Measurements from ENCODE around the gene SESN3. TPM values are rescaled to one million over a fixed set of nuclear protein-coding genes. Genes with fewer than 3 reads are reported as not detected.
"Not testable (repeated sequence)": the region's sequence is repeated elsewhere in the genome, so short reads cannot be mapped to it uniquely, and the experiment has no call there.

The SESN3 gene
- total RNA-seq, 1 donor from 2014 or later: 130 TPM

DNA sequence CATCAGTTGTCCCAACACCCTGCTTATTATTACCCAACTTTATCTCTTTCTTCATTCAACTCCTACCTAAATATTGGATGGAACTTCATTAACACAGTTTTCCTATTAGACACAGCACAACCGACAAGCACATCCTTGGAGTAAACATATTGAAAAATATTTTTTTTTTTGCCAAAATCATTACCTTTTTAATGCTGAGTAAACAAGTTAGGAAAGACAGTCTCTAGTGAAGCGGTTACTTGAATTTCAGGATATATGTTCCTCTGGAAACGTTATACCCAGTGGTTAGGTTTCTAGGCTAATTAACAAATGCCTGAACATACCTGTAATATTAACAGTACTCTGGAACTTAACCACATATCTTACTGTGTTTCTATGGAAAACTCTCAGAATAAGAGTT, 11.4 kb downstream of the SESN3 start:
- H3K9me3 Mint-ChIP-seq: peaks cover 7% of the 10 kb centered on the region
- no peak overlapping the region for H3K4me3 Mint-ChIP-seq
- H3K27ac Mint-ChIP-seq: no peak overlapping the region
- peaks cover 12% of the 10 kb centered on the region for H3K4me1 Mint-ChIP-seq
- no peaks in the 10 kb centered on the region for H3K27me3 Mint-ChIP-seq (ENCODE audit: low read depth)
- TF ChIP-seq, protein P1, sequence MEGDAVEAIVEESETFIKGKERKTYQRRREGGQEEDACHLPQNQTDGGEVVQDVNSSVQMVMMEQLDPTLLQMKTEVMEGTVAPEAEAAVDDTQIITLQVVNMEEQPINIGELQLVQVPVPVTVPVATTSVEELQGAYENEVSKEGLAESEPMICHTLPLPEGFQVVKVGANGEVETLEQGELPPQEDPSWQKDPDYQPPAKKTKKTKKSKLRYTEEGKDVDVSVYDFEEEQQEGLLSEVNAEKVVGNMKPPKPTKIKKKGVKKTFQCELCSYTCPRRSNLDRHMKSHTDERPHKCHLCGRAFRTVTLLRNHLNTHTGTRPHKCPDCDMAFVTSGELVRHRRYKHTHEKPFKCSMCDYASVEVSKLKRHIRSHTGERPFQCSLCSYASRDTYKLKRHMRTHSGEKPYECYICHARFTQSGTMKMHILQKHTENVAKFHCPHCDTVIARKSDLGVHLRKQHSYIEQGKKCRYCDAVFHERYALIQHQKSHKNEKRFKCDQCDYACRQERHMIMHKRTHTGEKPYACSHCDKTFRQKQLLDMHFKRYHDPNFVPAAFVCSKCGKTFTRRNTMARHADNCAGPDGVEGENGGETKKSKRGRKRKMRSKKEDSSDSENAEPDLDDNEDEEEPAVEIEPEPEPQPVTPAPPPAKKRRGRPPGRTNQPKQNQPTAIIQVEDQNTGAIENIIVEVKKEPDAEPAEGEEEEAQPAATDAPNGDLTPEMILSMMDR (IDR thresholded peaks at IDR 0.05; ENCODE audit: unreplicated experiment): no peak
- peaks cover 17% of the 10 kb centered on the region for H3K36me3 Mint-ChIP-seq
- no peak for DNase-seq (ENCODE audit: low spot score in 2 of 2, unreplicated experiment in 2 of 2)

DNA sequence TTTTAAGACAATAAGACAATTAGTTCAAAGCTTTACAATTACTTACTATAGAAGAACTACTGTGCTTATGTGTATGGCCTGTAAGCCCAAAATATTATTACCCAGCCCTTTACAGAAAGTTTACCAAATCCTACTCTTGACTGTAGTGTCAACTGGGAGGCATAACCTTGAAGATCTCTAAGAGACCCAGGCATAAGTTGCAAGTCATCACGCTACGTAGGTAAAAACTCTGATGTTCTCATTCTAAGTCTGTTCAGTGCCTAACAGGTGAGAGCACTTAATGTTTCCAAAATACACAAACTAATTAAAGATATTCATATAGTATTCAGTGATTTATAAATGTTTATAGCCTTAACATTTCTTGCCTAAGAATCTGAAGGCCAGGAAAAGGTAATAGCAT, 12.9 kb downstream of the SESN3 start:
- DNase-seq (ENCODE audit: low spot score in 2 of 2, unreplicated experiment in 2 of 2): no peak
- TF ChIP-seq, protein P1 (IDR thresholded peaks at IDR 0.05; ENCODE audit: unreplicated experiment): no peak
- H3K27ac Mint-ChIP-seq: no peak overlapping the region
- H3K9me3 Mint-ChIP-seq: no peaks in the 10 kb centered on the region
- peaks cover 8% of the 10 kb centered on the region for H3K36me3 Mint-ChIP-seq
- no peak overlapping the region for H3K4me3 Mint-ChIP-seq
- H3K27me3 Mint-ChIP-seq (ENCODE audit: low read depth): no peaks in the 10 kb centered on the region
- H3K4me1 Mint-ChIP-seq: peaks cover 9% of the 10 kb centered on the region

DNA sequence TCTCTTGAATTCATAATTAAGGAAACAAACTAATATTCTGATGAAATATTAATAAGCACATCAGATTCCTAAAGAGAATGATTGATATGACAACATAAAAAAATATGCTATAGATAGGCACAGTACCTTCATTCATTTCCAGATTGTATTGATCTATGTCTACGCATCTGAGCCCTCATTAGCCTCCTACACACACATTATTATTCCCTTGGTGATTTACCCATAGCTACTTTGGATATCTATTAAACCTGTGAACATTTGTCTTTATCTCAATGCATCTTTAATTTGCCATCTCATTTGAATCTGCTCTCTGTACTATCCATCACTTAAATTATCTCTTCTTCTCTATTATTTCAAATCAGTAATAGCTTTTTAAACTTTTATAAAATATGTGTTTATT, 18.4 kb downstream of the SESN3 start:
- Mint-ChIP-seq H3K9me3 (peaks cover 7% of the 10 kb centered on the region), H3K4me3 (no peak overlapping the region)

DNA sequence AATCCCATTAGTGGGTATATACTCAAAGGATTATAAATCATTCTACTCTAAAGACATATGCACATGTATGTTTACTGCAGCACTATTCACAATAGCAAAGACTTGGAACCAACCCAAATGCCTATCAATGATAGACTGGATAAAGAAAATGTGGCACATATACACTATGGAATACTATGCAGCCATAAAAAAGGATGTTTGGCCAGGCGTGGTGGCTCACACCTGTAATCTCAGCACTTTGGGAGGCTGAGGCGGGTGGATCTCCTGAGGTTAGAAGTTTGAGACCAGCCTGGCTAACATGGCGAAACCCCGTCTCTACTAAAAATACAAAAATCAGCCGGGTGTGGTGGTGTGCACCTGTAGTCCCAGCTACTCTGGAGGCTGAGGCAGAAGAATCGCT, 21.5 kb downstream of the SESN3 start:
- H3K27ac Mint-ChIP-seq; H3K4me3 Mint-ChIP-seq; DNase-seq (ENCODE audit: low spot score in 2 of 2, unreplicated experiment in 2 of 2); H3K27me3 Mint-ChIP-seq (ENCODE audit: low read depth); H3K9me3 Mint-ChIP-seq: not testable (repeated sequence)
- Mint-ChIP-seq H3K4me1 (peaks cover 20% of the 10 kb centered on the region), H3K36me3 (peaks cover 18% of the 10 kb centered on the region)

More for the DNA sequence above, 18.4 kb downstream of the SESN3 start:
- Mint-ChIP-seq H3K36me3 (peaks cover 22% of the 10 kb centered on the region), H3K4me1 (peaks cover 11% of the 10 kb centered on the region), H3K27me3 (ENCODE audit: low read depth) (no peaks in the 10 kb centered on the region), H3K27ac (no peak overlapping the region)
- DNase-seq (ENCODE audit: low spot score in 2 of 2, unreplicated experiment in 2 of 2): no peak
- TF ChIP-seq, protein P1 (IDR thresholded peaks at IDR 0.05; ENCODE audit: unreplicated experiment): no peak

DNA sequence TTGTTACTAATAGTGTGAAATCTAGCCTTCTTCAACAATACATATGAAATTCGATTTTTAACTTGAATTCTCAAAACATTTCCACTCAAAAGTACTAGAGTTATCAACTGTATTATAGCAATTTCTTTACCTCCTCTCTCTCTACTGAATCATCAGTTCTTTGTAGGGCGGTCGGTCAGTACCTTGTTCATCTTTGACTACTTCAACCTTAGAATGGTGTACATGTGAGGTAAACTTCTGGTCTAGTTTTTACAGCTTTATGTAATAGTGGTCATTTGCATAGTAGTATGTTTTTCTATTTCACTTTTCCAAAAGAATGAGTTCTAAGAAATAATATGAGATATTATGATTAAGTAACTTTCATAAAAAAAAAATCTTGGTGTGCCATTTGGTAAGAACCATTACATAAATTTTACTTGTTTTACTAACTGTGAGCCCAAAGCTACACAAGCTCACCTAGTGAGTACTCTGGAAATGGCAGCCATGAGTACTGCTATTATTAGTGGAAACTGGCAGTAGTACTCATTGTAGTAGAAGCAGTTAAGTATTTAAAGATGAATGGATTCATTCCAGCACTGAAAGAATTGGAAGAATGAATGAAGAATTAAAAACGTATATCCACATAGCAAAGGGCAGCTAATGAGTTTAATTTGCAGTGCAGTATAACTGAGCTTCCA, 30.1 kb downstream of the SESN3 start:
- Mint-ChIP-seq H3K36me3 (peaks cover 2% of the 10 kb centered on the region), H3K4me1 (peaks cover 47% of the 10 kb centered on the region), H3K27me3 (ENCODE audit: low read depth) (no peaks in the 10 kb centered on the region), H3K27ac (peak overlapping the region; percentile 22), H3K4me3 (no peak overlapping the region), H3K9me3 (no peaks in the 10 kb centered on the region)
- DNase-seq (ENCODE audit: low spot score in 2 of 2, unreplicated experiment in 2 of 2): no peak
- TF ChIP-seq, protein P1 (IDR thresholded peaks at IDR 0.05; ENCODE audit: unreplicated experiment): no peak

DNA sequence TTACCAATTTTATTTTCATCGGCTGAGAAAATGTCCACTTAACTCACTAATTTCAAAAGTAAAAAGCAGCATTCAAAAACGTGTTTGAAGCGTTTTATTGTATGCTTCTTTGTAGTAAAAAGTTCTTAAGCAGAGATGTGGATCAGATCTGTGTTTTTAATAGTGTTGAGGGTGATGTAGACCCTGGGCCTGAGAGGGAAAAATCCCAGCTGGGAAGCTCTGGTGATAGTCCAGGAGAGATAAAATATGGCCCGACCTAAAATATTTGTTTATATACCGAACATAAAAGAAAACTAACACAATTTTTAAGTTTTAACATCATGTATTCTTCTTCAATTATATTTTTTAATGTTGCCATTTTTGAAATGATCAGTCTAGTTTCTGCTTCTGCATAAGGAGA, 35.2 kb downstream of the SESN3 start:
- DNase-seq (ENCODE audit: low spot score in 2 of 2, unreplicated experiment in 2 of 2): no peak
- H3K27me3 Mint-ChIP-seq (ENCODE audit: low read depth): no peaks in the 10 kb centered on the region
- no peaks in the 10 kb centered on the region for H3K9me3 Mint-ChIP-seq
- peaks cover 28% of the 10 kb centered on the region for H3K4me1 Mint-ChIP-seq
- peak overlapping the region; percentile 19 for H3K27ac Mint-ChIP-seq
- H3K4me3 Mint-ChIP-seq: no peak overlapping the region
- TF ChIP-seq, protein P1 (IDR thresholded peaks at IDR 0.05; ENCODE audit: unreplicated experiment): no peak
- H3K36me3 Mint-ChIP-seq: peaks cover 6% of the 10 kb centered on the region
